ENCODE results near the gene NUDT2.

The NUDT2 gene

DNA sequence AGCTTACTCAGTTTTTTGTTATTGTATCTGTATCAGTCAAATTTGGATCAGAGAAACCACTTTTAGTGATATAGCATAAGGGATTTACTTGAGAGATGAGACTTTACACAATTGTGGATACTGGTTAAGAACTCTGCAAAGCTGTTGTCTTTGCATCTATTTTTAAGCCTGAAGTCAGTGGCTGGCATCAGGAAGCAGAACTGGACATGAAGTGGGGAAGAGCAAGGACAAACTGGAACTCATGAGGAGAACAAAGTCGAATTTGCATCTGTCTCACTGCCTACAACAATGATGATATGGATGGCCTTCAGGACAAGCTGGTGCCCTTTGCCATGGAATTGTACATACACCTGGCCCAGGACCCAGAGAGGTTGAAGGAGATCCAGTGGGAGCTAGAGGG lies 63.1 kb downstream of the NUDT2 start:
- DNase-seq: no peak

Measured in activated CD4-positive, alpha-beta T cell treated with anti-CD3 and anti-CD28 coated beads for 1 hour (primary cell).